ENCODE data around the gene PTCD2. TPM values are rescaled to one million over a fixed set of nuclear protein-coding genes. Genes with fewer than 3 reads are reported as not detected.
"Not testable (repeated sequence)": the region's sequence is repeated elsewhere in the genome, so short reads cannot be mapped to it uniquely, and the experiment has no call there.

The PTCD2 gene
- total and polyA plus RNA-seq, 2 of the 8 experiments (the other 6 are each of a cell fraction or from before 2014, with no cell fraction given) = 7.3 to 15.4 TPM

- no peak overlapping the region for H4K5ac ChIP-seq (ENCODE audit: insufficient read length, low read depth, low read length)
- H3K4me1 ChIP-seq (replicated peaks in 1 of 4; ENCODE audit: control insufficient read depth in 3 of 4, insufficient read depth in 4 of 4, low read length in 3 of 4) = peaks cover 0 to 5% (median 2%) of the 10 kb centered on the region in 4 experiments; a peak in 2 of 7 replicates
- peaks cover 0 to 26% of the 10 kb centered on the region in 2 experiments; a peak in 3 of 4 replicates for H3K79me2 ChIP-seq (ENCODE audit: control insufficient read depth in 1 of 2, insufficient read depth in 2 of 2, low read length in 2 of 2)
- H4K20me1 ChIP-seq (replicated peaks in 1 of 2; ENCODE audit: control insufficient read depth in 1 of 2, insufficient read depth in 2 of 2, low read length in 2 of 2) = no peaks in the 10 kb centered on the region
- H2BK20ac ChIP-seq (ENCODE audit: low read length) = no peak overlapping the region
- no peak overlapping the region for H2BK15ac ChIP-seq (ENCODE audit: low read length)
- CTCF ChIA-PET (ENCODE audit: partially characterized antibody) = no interaction called here
- H3K4ac ChIP-seq (replicated peaks; ENCODE audit: insufficient read length, low read depth, low read length) = no peak overlapping the region
- no peak overlapping the region for H3K9ac ChIP-seq (replicated peaks in 1 of 4; ENCODE audit: extremely low read depth in 1 of 4, low read depth in 3 of 4, low read length in 3 of 4)
- no peaks in the 10 kb centered on the region; the same call in 1 of the 2 replicates for H3K79me1 ChIP-seq (ENCODE audit: low read depth, low read length)
- H4K8ac ChIP-seq (ENCODE audit: extremely low read depth, insufficient read depth, low read length) = no peak overlapping the region
- no peaks in the 10 kb centered on the region for H3K23me2 ChIP-seq (ENCODE audit: low read depth, low read length)
- H2BK120ac ChIP-seq (replicated peaks; ENCODE audit: low read depth, low read length) = no peak overlapping the region
- H3K18ac ChIP-seq (ENCODE audit: extremely low read depth, low read length) = no peak overlapping the region
- no peak for DNase-seq (ENCODE audit: low read depth in 1 of 2, low spot score in 2 of 2)
- H3K4me2 ChIP-seq (ENCODE audit: insufficient read depth in 1 of 2, low read depth in 2 of 2, low read length in 2 of 2) = no peak overlapping the region
- no peak overlapping the region for H2BK12ac ChIP-seq (ENCODE audit: low read depth, low read length)
- no peak overlapping the region for H3K27ac ChIP-seq (ENCODE audit: low read depth, low read length)
- no peak for TF ChIP-seq BCL11A (IDR thresholded peaks at IDR 0.05; ENCODE audit: low read depth in 2 of 2, low read length in 2 of 2)
- no peak overlapping the region for H3K14ac ChIP-seq (ENCODE audit: insufficient read length)
- no peaks in the 10 kb centered on the region for H3K27me3 ChIP-seq (replicated peaks in 1 of 4; ENCODE audit: control insufficient read depth in 3 of 4, extremely low read depth in 1 of 4, insufficient read depth in 3 of 4, low read length in 3 of 4)
- no peak overlapping the region for H2AFZ ChIP-seq (ENCODE audit: low read length)
- POLR2A ChIA-PET (ENCODE audit: partially characterized antibody) = no interaction called here
- no peak overlapping the region for H2AK5ac ChIP-seq (ENCODE audit: low read depth, low read length)
- H3K9me3 ChIP-seq (ENCODE audit: insufficient read depth in 2 of 2, low read depth in 1 of 2, low read length in 1 of 2) = no peaks in the 10 kb centered on the region
- no peak for FAIRE-seq
- WGBS, 2 experiments (ENCODE audit: extremely low coverage in 1 of 2, insufficient coverage in 1 of 2, insufficient read length in 1 of 2, insufficient replicate concordance in 2 of 2, low coverage in 1 of 2, low lambda C conversion rate in 2 of 2, missing lambda C conversion rate in 1 of 2) = 93% methylated on average over 2 of the region's 2 CpGs; no CpG with 5 or more reads in 1 of the 2 experiments
- no peak overlapping the region for H3K56ac ChIP-seq (replicated peaks; ENCODE audit: insufficient read length, low read depth, low read length)
- no peak overlapping the region for H2BK5ac ChIP-seq (ENCODE audit: low read depth, low read length)
- no peak overlapping the region for H3K23ac ChIP-seq (ENCODE audit: insufficient read length)
- H4K91ac ChIP-seq (replicated peaks; ENCODE audit: insufficient read length, low read length) = no peak overlapping the region
- H3K4me3 ChIP-seq (ENCODE audit: extremely low read depth in 1 of 4, insufficient read depth in 2 of 4, low read depth in 3 of 4, low read length in 4 of 4) = no peak overlapping the region
- H3K36me3 ChIP-seq (ENCODE audit: control insufficient read depth in 2 of 4, insufficient read depth in 4 of 4, low read length in 3 of 4) = peaks cover 0 to 26% (median 6%) of the 10 kb centered on the region in 4 experiments; a peak in 3 of 8 replicates
Measured at GRCh38 chr5:72296256-72296655, 23.9 kb upstream of the PTCD2 start.

GRCh38 chr5:72298136-72298535 is 22.0 kb upstream of the PTCD2 start:
- H3K9me3 ChIP-seq (ENCODE audit: insufficient read depth in 2 of 2, low read depth in 1 of 2, low read length in 1 of 2); H2BK20ac ChIP-seq (ENCODE audit: low read length); H3K56ac ChIP-seq (replicated peaks; ENCODE audit: insufficient read length, low read depth, low read length); H2BK12ac ChIP-seq (ENCODE audit: low read depth, low read length); H2AK5ac ChIP-seq (ENCODE audit: low read depth, low read length); H3K9ac ChIP-seq (replicated peaks in 1 of 4; ENCODE audit: extremely low read depth in 1 of 4, low read depth in 3 of 4, low read length in 3 of 4); H3K18ac ChIP-seq (ENCODE audit: extremely low read depth, low read length); H3K27ac ChIP-seq (ENCODE audit: low read depth, low read length); H2BK5ac ChIP-seq (ENCODE audit: low read depth, low read length); H3K4me2 ChIP-seq (ENCODE audit: insufficient read depth in 1 of 2, low read depth in 2 of 2, low read length in 2 of 2); H3K14ac ChIP-seq (ENCODE audit: insufficient read length); H3K4ac ChIP-seq (replicated peaks; ENCODE audit: insufficient read length, low read depth, low read length); H2BK15ac ChIP-seq (ENCODE audit: low read length); H4K91ac ChIP-seq (replicated peaks; ENCODE audit: insufficient read length, low read length); H4K20me1 ChIP-seq (replicated peaks in 1 of 2; ENCODE audit: control insufficient read depth in 1 of 2, insufficient read depth in 2 of 2, low read length in 2 of 2); H3K27me3 ChIP-seq (replicated peaks in 1 of 4; ENCODE audit: control insufficient read depth in 3 of 4, extremely low read depth in 1 of 4, insufficient read depth in 3 of 4, low read length in 3 of 4); H3K4me3 ChIP-seq (ENCODE audit: extremely low read depth in 1 of 4, insufficient read depth in 2 of 4, low read depth in 3 of 4, low read length in 4 of 4); H3K23me2 ChIP-seq (ENCODE audit: low read depth, low read length); H4K5ac ChIP-seq (ENCODE audit: insufficient read length, low read depth, low read length); H3K23ac ChIP-seq (ENCODE audit: insufficient read length); FAIRE-seq; H2AFZ ChIP-seq (ENCODE audit: low read length); H3K79me1 ChIP-seq (ENCODE audit: low read depth, low read length); H4K8ac ChIP-seq (ENCODE audit: extremely low read depth, insufficient read depth, low read length); H2BK120ac ChIP-seq (replicated peaks; ENCODE audit: low read depth, low read length); DNase-seq (ENCODE audit: low read depth in 1 of 2, low spot score in 2 of 2): not testable (repeated sequence)
- peaks cover 0 to 34% of the 10 kb centered on the region in 2 experiments; a peak in 3 of 4 replicates for H3K79me2 ChIP-seq (ENCODE audit: control insufficient read depth in 1 of 2, insufficient read depth in 2 of 2, low read length in 2 of 2)
- WGBS, 2 experiments (ENCODE audit: extremely low coverage in 1 of 2, insufficient coverage in 1 of 2, insufficient read length in 1 of 2, insufficient replicate concordance in 2 of 2, low coverage in 1 of 2, low lambda C conversion rate in 2 of 2, missing lambda C conversion rate in 1 of 2) = 97% methylated on average over 3 of the region's 3 CpGs; no CpG with 5 or more reads in 1 of the 2 experiments
- peaks cover 2 to 14% (median 10%) of the 10 kb centered on the region in 4 experiments; a peak in 5 of 7 replicates for H3K4me1 ChIP-seq (replicated peaks in 1 of 4; ENCODE audit: control insufficient read depth in 3 of 4, insufficient read depth in 4 of 4, low read length in 3 of 4)
- POLR2A ChIA-PET (ENCODE audit: partially characterized antibody) = interaction anchor here (0.6 kb wide), 1 partner anchor 993 kb away, joined by 3 read pairs; no protein-coding TSS in a partner anchor
- CTCF ChIA-PET (ENCODE audit: partially characterized antibody) = interaction anchor here (0.8 kb wide), 1 partner anchor 9 kb away, joined by 4 read pairs; no protein-coding TSS in a partner anchor
- peaks cover 0 to 21% (median 6%) of the 10 kb centered on the region in 4 experiments; a peak in 3 of 8 replicates for H3K36me3 ChIP-seq (ENCODE audit: control insufficient read depth in 2 of 4, insufficient read depth in 4 of 4, low read length in 3 of 4)

Data from H1 (cell line).